K562 (cell line): ENCODE measurements around the gene MGAT4C.

ENCODE experiments used
- CBX2 ChIP-seq: fragments of 200-600 bp; sonication (generic); IDR thresholded peaks from one replicate; pipeline ENCODE4 v1.6.1; 2012; ENCODE audit warnings: mild to moderate bottlenecking, low read length, inconsistent platforms; ENCODE audit not compliant: insufficient read depth, poor library complexity, severe bottlenecking
- HLTF ChIP-seq: fragments of 450-650 bp; IDR thresholded peaks from 2 replicates; pipeline ENCODE4 v1.6.1; 2016
- NFRKB ChIP-seq: fragments of 450-650 bp; IDR thresholded peaks from 2 replicates; pipeline ENCODE4 v1.6.1; 2016; ENCODE audit warnings: low read depth
- POLR2AphosphoS5 ChIP-seq: IDR thresholded peaks from 2 replicates; pipeline ENCODE4 v1.6.1; 2011; ENCODE audit warnings: mild to moderate bottlenecking, low read depth, low read length, moderate library complexity; ENCODE audit not compliant: control insufficient read depth, insufficient read depth
- TF ChIP-seq, protein P1 (sequence below): sonication (generic); formaldehyde crosslinking; IDR thresholded peaks from 2 replicates; pipeline ENCODE4 v1.8.0; 2023; ENCODE audit warnings: mild to moderate bottlenecking, missing genetic modification reagents

DNA sequence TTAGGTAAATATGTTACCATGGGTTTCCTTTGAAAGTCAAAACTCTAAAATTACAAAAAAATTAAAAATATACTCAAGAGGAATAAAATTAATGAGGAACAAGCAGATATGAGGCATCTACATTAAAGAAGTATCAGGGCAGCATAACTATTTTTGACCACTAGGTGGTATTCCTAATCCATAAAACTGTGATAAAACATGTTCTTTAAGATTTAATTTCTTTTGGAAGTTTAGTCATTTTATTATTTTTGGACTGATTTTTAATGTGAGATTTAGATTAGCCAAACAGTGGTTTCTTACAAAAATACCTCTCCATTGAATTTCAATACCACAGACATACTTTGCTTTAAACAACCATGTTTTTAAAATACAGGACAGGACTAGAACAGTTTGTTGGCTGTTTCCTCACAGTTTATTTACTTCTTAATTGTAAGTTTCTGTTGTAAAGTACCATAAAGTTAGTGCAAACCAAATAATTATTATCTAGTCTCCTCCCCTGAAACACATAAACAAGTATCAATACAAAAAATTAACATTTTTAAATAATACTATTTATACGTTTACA is 332.3 kb downstream of the MGAT4C start:
- TF ChIP-seq, protein P1, sequence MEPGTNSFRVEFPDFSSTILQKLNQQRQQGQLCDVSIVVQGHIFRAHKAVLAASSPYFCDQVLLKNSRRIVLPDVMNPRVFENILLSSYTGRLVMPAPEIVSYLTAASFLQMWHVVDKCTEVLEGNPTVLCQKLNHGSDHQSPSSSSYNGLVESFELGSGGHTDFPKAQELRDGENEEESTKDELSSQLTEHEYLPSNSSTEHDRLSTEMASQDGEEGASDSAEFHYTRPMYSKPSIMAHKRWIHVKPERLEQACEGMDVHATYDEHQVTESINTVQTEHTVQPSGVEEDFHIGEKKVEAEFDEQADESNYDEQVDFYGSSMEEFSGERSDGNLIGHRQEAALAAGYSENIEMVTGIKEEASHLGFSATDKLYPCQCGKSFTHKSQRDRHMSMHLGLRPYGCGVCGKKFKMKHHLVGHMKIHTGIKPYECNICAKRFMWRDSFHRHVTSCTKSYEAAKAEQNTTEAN (CRISPR knock-in tag), result no peak
- TF ChIP-seq NFRKB (no peak), CBX2 (no peak), POLR2AphosphoS5 (no peak), HLTF (no peak)
